Upper lobe of left lung (tissue), 6 donors: ENCODE data around the gene GSG1L2. TPM values are rescaled to one million over a fixed set of nuclear protein-coding genes. Genes with fewer than 3 reads are reported as not detected.

Source experiments
- ATAC-seq, 2 donors: fragments of 200-7000 bp; cut with Tn5 transposase; one replicate each; pipeline ENCODE4 v1.9.1; 2022; ENCODE audit warnings: mild to moderate bottlenecking in 2 of 2, moderate library complexity in 2 of 2; ENCODE audit not compliant: low FRiP score in 2 of 2
- DNase-seq, 2 donors: peaks; one replicate each; pipeline ENCODE4 v3.0.0-alpha.2; 2019 to 2020
- H3K27ac ChIP-seq, 4 donors: fragments of 200-600 bp; sonication (generic); one replicate each; pipeline ENCODE4 v1.5.1; 2016 to 2019
- H3K27me3 ChIP-seq, 4 donors: fragments of 200-600 bp; sonication (generic); one replicate each; pipeline ENCODE4 v1.5.1; 2017 to 2019
- H3K36me3 ChIP-seq, 4 donors: fragments of 200-600 bp; sonication (generic); one replicate each; pipeline ENCODE4 v1.5.1; 2016 to 2019
- H3K4me1 ChIP-seq, 4 donors: fragments of 200-600 bp; sonication (generic); one replicate each; pipeline ENCODE4 v1.5.1; 2018 to 2019
- H3K4me3 ChIP-seq, 4 donors: fragments of 200-600 bp; sonication (generic); one replicate each; pipeline ENCODE4 v1.5.1; 2017 to 2019; ENCODE audit warnings: mild to moderate bottlenecking in 2 of 4, moderate library complexity in 1 of 4
- H3K9me3 ChIP-seq, 4 donors: fragments of 200-600 bp; sonication (generic); one replicate each; pipeline ENCODE4 v1.5.1; 2018 to 2019
- EP300 ChIP-seq, 4 donors: sonication (generic); formaldehyde crosslinking; IDR thresholded peaks; one replicate each; pipeline ENCODE4 v1.5.1; 2017; ENCODE audit warnings: antibody characterized with exemption in 4 of 4, control low read depth in 2 of 4
- POLR2A ChIP-seq, 4 donors: fragments of 450-650 bp; IDR thresholded peaks; one replicate each; pipeline ENCODE4 v1.5.1; 2016 to 2017; ENCODE audit warnings: antibody characterized with exemption in 4 of 4, mild to moderate bottlenecking in 2 of 4
- POLR2AphosphoS5 ChIP-seq, 2 donors: sonication (generic); formaldehyde crosslinking; IDR thresholded peaks; one replicate each; pipeline ENCODE4 v1.5.1; 2017; ENCODE audit warnings: antibody characterized with exemption in 2 of 2
- WGBS, 2 donors: methylation state at CpG; one replicate each; pipeline ENCODE4 v1.1.5; 2017 to 2018; 5-methylcytosine and 5-hydroxymethylcytosine counted together
- total RNA-seq, 6 donors: library from RNA; depleted of rRNA in 4 of 6; stranded (reverse); fragments of >200 nt in 4 of 6; gene quantifications; one replicate each; pipeline versions ENCODE4 v1.1.0 to v1.2.1, GENCODE V29; 2016 to 2021
- TF ChIP-seq, protein P1 (sequence below), 6 experiments: fragments of 450-650 bp in 4 of 6; fragments of 200-600 bp in 2 of 6; sonication (generic) in 2 of 6; IDR thresholded peaks; one replicate each; pipeline ENCODE4 v1.5.1; 2016 to 2019; ENCODE audit warnings: antibody characterized with exemption in 6 of 6
- donor health status: DM: no; HTN: no; CAD: no; lungs with moderate emphysema.
- donor health status: DM: no; HTN: yes; CAD: no; lungs with severe emphysema.

Gene GSG1L2
- total RNA-seq, 6 donors from 2014 or later, result not detected

GRCh38 chr17:9798724-9799123 lies 23.2 kb downstream of the GSG1L2 start:
- Histone ChIP-seq H3K4me3 (no peak overlapping the region), H3K36me3 (no peaks in the 10 kb centered on the region), H3K27me3 (no peaks in the 10 kb centered on the region), H3K9me3 (no peaks in the 10 kb centered on the region), H3K4me1 (no peaks in the 10 kb centered on the region), H3K27ac (no peak overlapping the region)
- ATAC-seq (no peak), DNase-seq (no peak)
- TF ChIP-seq POLR2AphosphoS5 (IDR thresholded peaks at IDR 0.05) (no peak), EP300 (IDR thresholded peaks at IDR 0.05) (no peak), POLR2A (IDR thresholded peaks at IDR 0.05) (no peak)
- TF ChIP-seq, protein P1, sequence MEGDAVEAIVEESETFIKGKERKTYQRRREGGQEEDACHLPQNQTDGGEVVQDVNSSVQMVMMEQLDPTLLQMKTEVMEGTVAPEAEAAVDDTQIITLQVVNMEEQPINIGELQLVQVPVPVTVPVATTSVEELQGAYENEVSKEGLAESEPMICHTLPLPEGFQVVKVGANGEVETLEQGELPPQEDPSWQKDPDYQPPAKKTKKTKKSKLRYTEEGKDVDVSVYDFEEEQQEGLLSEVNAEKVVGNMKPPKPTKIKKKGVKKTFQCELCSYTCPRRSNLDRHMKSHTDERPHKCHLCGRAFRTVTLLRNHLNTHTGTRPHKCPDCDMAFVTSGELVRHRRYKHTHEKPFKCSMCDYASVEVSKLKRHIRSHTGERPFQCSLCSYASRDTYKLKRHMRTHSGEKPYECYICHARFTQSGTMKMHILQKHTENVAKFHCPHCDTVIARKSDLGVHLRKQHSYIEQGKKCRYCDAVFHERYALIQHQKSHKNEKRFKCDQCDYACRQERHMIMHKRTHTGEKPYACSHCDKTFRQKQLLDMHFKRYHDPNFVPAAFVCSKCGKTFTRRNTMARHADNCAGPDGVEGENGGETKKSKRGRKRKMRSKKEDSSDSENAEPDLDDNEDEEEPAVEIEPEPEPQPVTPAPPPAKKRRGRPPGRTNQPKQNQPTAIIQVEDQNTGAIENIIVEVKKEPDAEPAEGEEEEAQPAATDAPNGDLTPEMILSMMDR (IDR thresholded peaks at IDR 0.05), result no peak
- 78 to 83% methylated on average over 7 of the region's 7 CpGs for WGBS, 2 donors

DNA sequence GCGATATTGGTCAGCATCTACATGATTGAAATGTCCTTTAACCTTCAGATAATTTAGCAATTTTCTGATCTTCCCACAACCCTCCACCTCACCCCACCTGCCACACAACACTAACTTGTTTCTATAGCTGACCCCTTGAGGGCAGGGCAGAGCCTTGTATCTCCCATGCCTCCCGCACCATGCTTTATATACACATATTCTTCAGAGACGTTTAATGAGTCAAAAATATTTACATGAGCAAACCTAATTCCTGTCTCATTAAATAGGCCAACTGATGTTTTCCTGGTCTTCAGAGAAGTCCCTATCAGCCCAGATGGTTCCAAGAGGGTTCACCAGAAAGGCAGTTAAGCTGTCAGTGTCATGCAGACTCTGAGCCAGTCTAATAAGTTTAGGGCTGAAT lies 23.9 kb downstream of the GSG1L2 start:
- 74 to 75% methylated on average over 3 of the region's 3 CpGs for WGBS, 2 donors
- Histone ChIP-seq H3K36me3 (no peaks in the 10 kb centered on the region), H3K27ac (no peak overlapping the region), H3K4me3 (no peak overlapping the region), H3K27me3 (no peaks in the 10 kb centered on the region), H3K9me3 (no peaks in the 10 kb centered on the region), H3K4me1 (no peaks in the 10 kb centered on the region)
- ATAC-seq, result no peak
- no peak for TF ChIP-seq POLR2AphosphoS5 (IDR thresholded peaks at IDR 0.05)
- no peak for TF ChIP-seq EP300 (IDR thresholded peaks at IDR 0.05)
- TF ChIP-seq, protein P1 (IDR thresholded peaks at IDR 0.05), result no peak
- TF ChIP-seq POLR2A (IDR thresholded peaks at IDR 0.05), result no peak
- DNase-seq, result no peak

GRCh38 chr17:9792181-9792840 lies 29.6 kb downstream of the GSG1L2 start:
- 92 to 93% methylated on average over 15 of the region's 15 CpGs for WGBS, 2 donors
- DNase-seq, result no peak
- no peaks in the 10 kb centered on the region for H3K36me3 ChIP-seq

DNA sequence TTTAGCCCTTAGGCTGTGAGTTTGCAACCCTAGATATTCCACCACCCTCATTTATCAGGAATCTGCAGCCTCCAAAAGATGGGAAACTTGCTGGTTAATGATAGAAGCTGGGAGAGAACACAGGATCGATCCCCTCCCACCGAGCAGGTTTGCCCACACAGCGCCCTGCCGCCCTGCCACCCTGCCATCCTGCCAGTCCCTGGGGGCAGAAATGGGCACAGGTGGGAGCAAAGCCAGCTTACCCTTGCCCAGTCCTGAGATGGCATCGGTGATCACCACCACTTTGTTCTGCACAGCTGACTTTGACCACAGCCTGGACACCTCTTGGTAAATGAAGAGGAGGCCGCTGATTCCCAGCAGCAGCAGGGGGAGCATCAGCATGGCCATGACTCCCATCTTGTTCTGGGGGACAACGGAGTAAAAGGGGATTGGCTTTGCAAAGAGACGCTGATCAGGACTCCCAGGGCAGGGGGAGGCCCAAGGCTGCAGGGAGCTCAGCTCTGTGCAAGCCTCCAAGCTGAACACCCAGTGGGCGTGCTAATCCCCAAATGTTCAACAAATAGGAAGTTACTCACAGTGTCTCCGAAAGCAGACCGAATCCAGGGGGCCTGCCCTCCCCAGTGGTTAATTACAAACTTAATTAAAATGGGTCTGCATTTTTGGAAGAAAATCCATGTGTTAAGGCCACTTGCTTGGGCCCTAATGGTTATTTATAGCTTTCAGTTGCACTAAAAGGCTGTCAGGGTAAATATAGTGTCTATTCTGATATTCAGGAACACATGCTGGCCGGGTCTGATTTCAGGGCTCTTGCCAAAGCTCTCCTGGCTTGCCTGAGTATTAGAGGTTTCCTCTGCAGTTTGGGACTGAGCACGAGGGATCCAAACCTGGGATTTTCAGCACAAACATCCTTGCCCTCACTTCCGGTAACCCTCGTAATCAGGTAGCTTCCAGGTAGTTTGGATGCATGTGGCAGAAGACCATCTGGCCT lies 30.7 kb downstream of the GSG1L2 start, which contains the start of gene DHRS7C:
DHRS7C (minus strand) TSS at position 704 of the 988 bp plus-strand sequence; CDS start at position 396, 308 bp downstream.
- TF ChIP-seq POLR2A (IDR thresholded peaks at IDR 0.05) (no peak), POLR2AphosphoS5 (IDR thresholded peaks at IDR 0.05) (no peak), EP300 (IDR thresholded peaks at IDR 0.05) (no peak)
- TF ChIP-seq, protein P1 (IDR thresholded peaks at IDR 0.05), result no peak
- Histone ChIP-seq H3K4me1 (no peaks in the 10 kb centered on the region), H3K4me3 (no peak within 1 kb of the TSS), H3K9me3 (no peaks in the 10 kb centered on the region), H3K27me3 (no peaks in the 10 kb centered on the region), H3K36me3 (no peaks in the 10 kb centered on the region), H3K27ac (no peak within 1 kb of the TSS)
- no peak for DNase-seq
- ATAC-seq, result no peak
- 62 to 75% methylated on average over 6 to 15 of the region's 15 CpGs for WGBS, 2 donors

More at GRCh38 chr17:9792181-9792840, 29.6 kb downstream of the GSG1L2 start:
- Histone ChIP-seq H3K9me3 (no peaks in the 10 kb centered on the region), H3K4me1 (no peaks in the 10 kb centered on the region), H3K27ac (no peak overlapping the region), H3K4me3 (no peak overlapping the region), H3K27me3 (no peaks in the 10 kb centered on the region)
- ATAC-seq, result no peak
- TF ChIP-seq POLR2AphosphoS5 (IDR thresholded peaks at IDR 0.05) (no peak), POLR2A (IDR thresholded peaks at IDR 0.05) (no peak)
- TF ChIP-seq, protein P1 (IDR thresholded peaks at IDR 0.05), result no peak
